ENCODE measurements around the gene PLXNB2. TPM values are rescaled to one million over a fixed set of nuclear protein-coding genes. Genes with fewer than 3 reads are reported as not detected.

Gene PLXNB2
- total and polyA plus RNA-seq, 2 donors (not counting 1 experiment from before 2014, with no cell fraction given): 62.7 to 209 TPM

DNA sequence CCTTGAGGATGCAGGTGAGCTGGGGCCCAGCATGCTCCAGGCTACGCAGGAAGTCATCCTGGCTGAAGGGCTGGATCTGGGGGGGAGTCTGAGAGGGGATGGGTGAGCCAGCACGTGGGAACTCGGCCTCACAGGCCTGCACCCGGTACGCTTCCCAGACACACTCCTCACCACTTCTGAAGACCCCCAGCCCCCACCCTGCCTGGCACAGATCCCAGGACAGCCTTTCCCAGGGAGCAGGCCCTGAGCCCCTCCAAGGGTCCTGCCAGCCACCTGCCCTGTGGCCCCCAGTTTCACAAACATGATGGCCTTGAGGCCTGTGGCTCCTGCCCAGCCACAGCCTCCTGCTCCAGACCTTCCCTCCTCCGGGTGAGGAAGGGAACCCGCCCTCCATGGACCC, 5.6 kb upstream of the PLXNB2 start:
- Histone ChIP-seq H3K4me3 (replicated peaks in 1 of 4; ENCODE audit: control extremely low read depth in 1 of 4, insufficient read depth in 1 of 4, low read depth in 3 of 4, low read length in 4 of 4) (no peak overlapping the region), H3K36me3 (ENCODE audit: control insufficient read depth, insufficient read depth, low read length) (no peaks in the 10 kb centered on the region), H3K79me2 (ENCODE audit: control insufficient read depth, insufficient read depth, low read length) (no peaks in the 10 kb centered on the region), H3K27ac (ENCODE audit: insufficient read depth, low read length) (no peak overlapping the region), H3K4me1 (ENCODE audit: control insufficient read depth, extremely low read depth, insufficient read depth, low read length) (peaks cover 12% of the 10 kb centered on the region), H3K4me2 (ENCODE audit: extremely low read depth, insufficient read depth, low read length) (no peak overlapping the region), H3K27me3 (ENCODE audit: control insufficient read depth, insufficient read depth, low read length) (no peaks in the 10 kb centered on the region), H2AFZ (ENCODE audit: low read length) (no peak overlapping the region), H3K9ac (ENCODE audit: insufficient read depth, low read length) (no peak overlapping the region), H3K9me3 (ENCODE audit: control insufficient read depth, insufficient read depth, low read depth, low read length) (no peaks in the 10 kb centered on the region), H4K20me1 (ENCODE audit: control insufficient read depth, extremely low read depth, insufficient read depth, low read length) (no peaks in the 10 kb centered on the region)
- TF ChIP-seq EZH2 (IDR thresholded peaks at IDR 0.05; ENCODE audit: low read length, missing control alignments): no peak
- TF ChIP-seq, protein P1, sequence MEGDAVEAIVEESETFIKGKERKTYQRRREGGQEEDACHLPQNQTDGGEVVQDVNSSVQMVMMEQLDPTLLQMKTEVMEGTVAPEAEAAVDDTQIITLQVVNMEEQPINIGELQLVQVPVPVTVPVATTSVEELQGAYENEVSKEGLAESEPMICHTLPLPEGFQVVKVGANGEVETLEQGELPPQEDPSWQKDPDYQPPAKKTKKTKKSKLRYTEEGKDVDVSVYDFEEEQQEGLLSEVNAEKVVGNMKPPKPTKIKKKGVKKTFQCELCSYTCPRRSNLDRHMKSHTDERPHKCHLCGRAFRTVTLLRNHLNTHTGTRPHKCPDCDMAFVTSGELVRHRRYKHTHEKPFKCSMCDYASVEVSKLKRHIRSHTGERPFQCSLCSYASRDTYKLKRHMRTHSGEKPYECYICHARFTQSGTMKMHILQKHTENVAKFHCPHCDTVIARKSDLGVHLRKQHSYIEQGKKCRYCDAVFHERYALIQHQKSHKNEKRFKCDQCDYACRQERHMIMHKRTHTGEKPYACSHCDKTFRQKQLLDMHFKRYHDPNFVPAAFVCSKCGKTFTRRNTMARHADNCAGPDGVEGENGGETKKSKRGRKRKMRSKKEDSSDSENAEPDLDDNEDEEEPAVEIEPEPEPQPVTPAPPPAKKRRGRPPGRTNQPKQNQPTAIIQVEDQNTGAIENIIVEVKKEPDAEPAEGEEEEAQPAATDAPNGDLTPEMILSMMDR (conservative IDR thresholded peaks at IDR 0.05 in 1 of 2, IDR thresholded peaks at IDR 0.05 in 1 of 2; ENCODE audit: low read depth in 1 of 2, low read length in 2 of 2): no peak
- no peak for DNase-seq (ENCODE audit: low read depth in 2 of 2)

DNA sequence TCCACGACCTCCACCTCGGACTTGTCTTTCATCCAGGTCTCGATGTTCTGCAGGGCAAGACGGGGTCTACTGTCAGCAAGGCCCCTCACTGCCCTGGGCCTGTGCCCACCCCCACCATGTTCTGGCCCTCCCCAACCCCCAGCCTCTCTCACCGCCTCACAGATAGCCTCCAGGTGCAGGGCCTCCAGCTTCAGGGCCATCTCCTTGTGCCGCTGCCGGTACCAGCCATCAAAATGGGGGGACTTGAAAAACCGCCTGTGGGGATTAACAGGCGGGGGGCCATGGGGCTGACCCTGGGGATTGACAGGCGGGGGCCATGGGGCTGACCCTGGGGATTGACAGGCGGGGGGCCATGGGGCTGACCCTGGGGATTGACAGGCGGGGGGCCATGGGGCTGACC, 4.9 kb upstream of the PLXNB2 start:
- TF ChIP-seq, protein P1 (conservative IDR thresholded peaks at IDR 0.05 in 1 of 2, IDR thresholded peaks at IDR 0.05 in 1 of 2; ENCODE audit: low read depth in 1 of 2, low read length in 2 of 2): no peak
- no peak for TF ChIP-seq EZH2 (IDR thresholded peaks at IDR 0.05; ENCODE audit: low read length, missing control alignments)
- no peaks in the 10 kb centered on the region for H4K20me1 ChIP-seq (ENCODE audit: control insufficient read depth, extremely low read depth, insufficient read depth, low read length)
- H3K36me3 ChIP-seq (ENCODE audit: control insufficient read depth, insufficient read depth, low read length): no peaks in the 10 kb centered on the region
- no peaks in the 10 kb centered on the region for H3K79me2 ChIP-seq (ENCODE audit: control insufficient read depth, insufficient read depth, low read length)
- no peak overlapping the region for H3K4me2 ChIP-seq (ENCODE audit: extremely low read depth, insufficient read depth, low read length)
- no peak overlapping the region for H3K4me3 ChIP-seq (replicated peaks in 1 of 4; ENCODE audit: control extremely low read depth in 1 of 4, insufficient read depth in 1 of 4, low read depth in 3 of 4, low read length in 4 of 4)
- no peak for DNase-seq (ENCODE audit: low read depth in 2 of 2)
- H3K4me1 ChIP-seq (ENCODE audit: control insufficient read depth, extremely low read depth, insufficient read depth, low read length): peaks cover 14% of the 10 kb centered on the region
- H3K27ac ChIP-seq (ENCODE audit: insufficient read depth, low read length): no peak overlapping the region
- H2AFZ ChIP-seq (ENCODE audit: low read length): no peak overlapping the region
- no peaks in the 10 kb centered on the region for H3K9me3 ChIP-seq (ENCODE audit: control insufficient read depth, insufficient read depth, low read depth, low read length)
- H3K9ac ChIP-seq (ENCODE audit: insufficient read depth, low read length): no peak overlapping the region
- no peaks in the 10 kb centered on the region for H3K27me3 ChIP-seq (ENCODE audit: control insufficient read depth, insufficient read depth, low read length)

DNA sequence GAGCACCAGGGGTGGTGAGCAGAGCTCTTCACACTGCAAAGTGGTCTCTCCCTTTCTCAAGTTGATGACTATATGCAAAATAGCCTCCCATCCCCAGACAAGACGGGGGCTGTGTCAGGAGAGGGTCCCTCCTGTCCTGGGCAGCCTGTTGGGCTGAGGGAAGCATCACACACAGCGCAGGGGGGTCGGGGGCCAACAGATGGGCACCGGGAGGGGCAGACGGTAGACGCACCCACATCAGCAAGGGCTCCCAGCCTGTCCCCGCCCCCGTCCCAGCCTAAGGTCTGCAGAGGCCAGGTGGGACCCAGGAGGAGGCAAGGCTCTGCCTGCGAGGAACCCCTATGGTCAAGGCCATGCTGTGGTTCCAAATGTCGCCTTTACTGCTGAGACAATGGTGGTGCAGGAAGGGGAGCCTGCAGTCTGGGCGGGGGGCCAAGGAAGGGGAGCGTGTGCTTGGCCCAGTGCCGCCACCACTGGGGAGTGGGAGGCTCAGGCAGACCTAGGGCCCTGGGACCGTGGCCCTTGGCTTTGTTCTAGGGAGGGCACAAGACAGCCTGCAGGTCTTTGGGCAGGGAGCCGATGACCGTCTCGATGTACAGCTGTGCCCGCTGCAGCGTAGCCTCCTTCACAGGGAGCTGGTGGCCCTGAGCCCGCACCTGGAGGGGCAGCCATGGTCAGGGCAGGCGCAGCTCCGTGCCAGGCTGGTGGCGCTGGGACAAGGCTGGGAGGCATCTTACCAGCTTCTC, 4.3 kb upstream of the PLXNB2 start:
- TF ChIP-seq, protein P1 (conservative IDR thresholded peaks at IDR 0.05 in 1 of 2, IDR thresholded peaks at IDR 0.05 in 1 of 2; ENCODE audit: low read depth in 1 of 2, low read length in 2 of 2): no peak
- TF ChIP-seq EZH2 (IDR thresholded peaks at IDR 0.05; ENCODE audit: low read length, missing control alignments): no peak
- no peak overlapping the region for H2AFZ ChIP-seq (ENCODE audit: low read length)

More for the DNA sequence above, 4.3 kb upstream of the PLXNB2 start:
- Histone ChIP-seq H3K36me3 (ENCODE audit: control insufficient read depth, insufficient read depth, low read length) (no peaks in the 10 kb centered on the region), H4K20me1 (ENCODE audit: control insufficient read depth, extremely low read depth, insufficient read depth, low read length) (no peaks in the 10 kb centered on the region), H3K9ac (ENCODE audit: insufficient read depth, low read length) (no peak overlapping the region), H3K27me3 (ENCODE audit: control insufficient read depth, insufficient read depth, low read length) (no peaks in the 10 kb centered on the region), H3K4me1 (ENCODE audit: control insufficient read depth, extremely low read depth, insufficient read depth, low read length) (peaks cover 14% of the 10 kb centered on the region), H3K27ac (ENCODE audit: insufficient read depth, low read length) (no peak overlapping the region), H3K79me2 (ENCODE audit: control insufficient read depth, insufficient read depth, low read length) (peaks cover 2% of the 10 kb centered on the region), H3K9me3 (ENCODE audit: control insufficient read depth, insufficient read depth, low read depth, low read length) (no peaks in the 10 kb centered on the region), H3K4me2 (ENCODE audit: extremely low read depth, insufficient read depth, low read length) (no peak overlapping the region), H3K4me3 (replicated peaks in 1 of 4; ENCODE audit: control extremely low read depth in 1 of 4, insufficient read depth in 1 of 4, low read depth in 3 of 4, low read length in 4 of 4) (no peak overlapping the region)
- DNase-seq (ENCODE audit: low read depth in 2 of 2): no peak
